GM12878 (cell line): ENCODE measurements around the gene DGKE.

Source experiments
- FOXM1 ChIP-seq: IDR thresholded peaks from 2 replicates; pipeline ENCODE4 v1.6.1; 2012; ENCODE audit warnings: low read depth, mild to moderate bottlenecking, inconsistent platforms, low read length, moderate library complexity
- JUNB ChIP-seq: IDR thresholded peaks from 2 replicates; pipeline ENCODE4 v1.6.1; 2016; ENCODE audit warnings: antibody characterized with exemption, mild to moderate bottlenecking
- PML ChIP-seq: IDR thresholded peaks from 2 replicates; pipeline ENCODE4 v1.6.1; 2012; ENCODE audit warnings: low read length, inconsistent platforms
- POLR2A ChIP-seq: IDR thresholded peaks from 2 replicates; pipeline ENCODE4 v1.6.1; 2011; ENCODE audit warnings: low read depth, mild to moderate bottlenecking, low read length
- SUPT20H ChIP-seq: IDR thresholded peaks from 2 replicates; pipeline ENCODE4 v1.6.1; 2011; ENCODE audit warnings: low read depth, mild to moderate bottlenecking, low read length, moderate library complexity, borderline replicate concordance; ENCODE audit not compliant: control insufficient read depth
- TF ChIP-seq, protein P1 (sequence below), 3 experiments: IDR thresholded peaks in 2 of 3; conservative IDR thresholded peaks in 1 of 3; 2 replicates each; pipeline ENCODE4 v1.5.1; 2011; ENCODE audit warnings: low read depth in 3 of 3, low read length in 3 of 3, mild to moderate bottlenecking in 3 of 3, control low read depth in 2 of 3, moderate library complexity in 2 of 3, inconsistent platforms in 1 of 3, mixed read lengths in 1 of 3; ENCODE audit not compliant: control insufficient read depth in 2 of 3, insufficient read depth in 1 of 3; ENCODE audit errors: extremely low read depth in 1 of 3

- TF ChIP-seq, protein P1, sequence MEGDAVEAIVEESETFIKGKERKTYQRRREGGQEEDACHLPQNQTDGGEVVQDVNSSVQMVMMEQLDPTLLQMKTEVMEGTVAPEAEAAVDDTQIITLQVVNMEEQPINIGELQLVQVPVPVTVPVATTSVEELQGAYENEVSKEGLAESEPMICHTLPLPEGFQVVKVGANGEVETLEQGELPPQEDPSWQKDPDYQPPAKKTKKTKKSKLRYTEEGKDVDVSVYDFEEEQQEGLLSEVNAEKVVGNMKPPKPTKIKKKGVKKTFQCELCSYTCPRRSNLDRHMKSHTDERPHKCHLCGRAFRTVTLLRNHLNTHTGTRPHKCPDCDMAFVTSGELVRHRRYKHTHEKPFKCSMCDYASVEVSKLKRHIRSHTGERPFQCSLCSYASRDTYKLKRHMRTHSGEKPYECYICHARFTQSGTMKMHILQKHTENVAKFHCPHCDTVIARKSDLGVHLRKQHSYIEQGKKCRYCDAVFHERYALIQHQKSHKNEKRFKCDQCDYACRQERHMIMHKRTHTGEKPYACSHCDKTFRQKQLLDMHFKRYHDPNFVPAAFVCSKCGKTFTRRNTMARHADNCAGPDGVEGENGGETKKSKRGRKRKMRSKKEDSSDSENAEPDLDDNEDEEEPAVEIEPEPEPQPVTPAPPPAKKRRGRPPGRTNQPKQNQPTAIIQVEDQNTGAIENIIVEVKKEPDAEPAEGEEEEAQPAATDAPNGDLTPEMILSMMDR (IDR thresholded peaks at IDR 0.05 in 2 of 3, conservative IDR thresholded peaks at IDR 0.05 in 1 of 3; ENCODE audit: control insufficient read depth in 2 of 3, extremely low read depth in 1 of 3, insufficient read depth in 1 of 3, low read depth in 3 of 3, low read length in 3 of 3), result no peak
- TF ChIP-seq PML (no peak), SUPT20H (no peak), JUNB (no peak), POLR2A (no peak), FOXM1 (no peak)
Observed at GRCh38 chr17:56913353-56913866, 79.5 kb downstream of the DGKE start.
